WTC11 (cell line): Measurements from ENCODE around the gene TNFAIP3.

ENCODE experiments used
- IRF2 ChIP-seq: sonication (generic); formaldehyde crosslinking; IDR thresholded peaks from 2 replicates; pipeline ENCODE4 v1.8.0; 2022; ENCODE audit warnings: low read depth, missing genetic modification reagents, borderline replicate concordance
- NR2C2 ChIP-seq: sonication (generic); formaldehyde crosslinking; IDR thresholded peaks from 2 replicates; pipeline ENCODE4 v1.8.0; 2022; ENCODE audit warnings: mild to moderate bottlenecking, missing genetic modification reagents
- OVOL2 ChIP-seq: fragments of 250-450 bp; sonication (Bioruptor Pico); IDR thresholded peaks from 2 replicates; pipeline ENCODE4 v1.9.0; 2021; ENCODE audit warnings: mild to moderate bottlenecking, borderline replicate concordance
- TF ChIP-seq, protein P1 (sequence below): fragments of 200-600 bp; IDR thresholded peaks from 2 replicates; pipeline ENCODE4 v1.8.0; 2022; ENCODE audit warnings: antibody characterized with exemption
- TF ChIP-seq, protein P2 (sequence below): sonication (generic); formaldehyde crosslinking; IDR thresholded peaks from 2 replicates; pipeline ENCODE4 v1.8.0; 2022; ENCODE audit warnings: mild to moderate bottlenecking, missing genetic modification reagents
- TF ChIP-seq, protein P3 (sequence below): sonication (generic); formaldehyde crosslinking; IDR thresholded peaks from 2 replicates; pipeline ENCODE4 v1.8.0; 2023; ENCODE audit warnings: missing genetic modification reagents, mild to moderate bottlenecking, borderline replicate concordance

DNA sequence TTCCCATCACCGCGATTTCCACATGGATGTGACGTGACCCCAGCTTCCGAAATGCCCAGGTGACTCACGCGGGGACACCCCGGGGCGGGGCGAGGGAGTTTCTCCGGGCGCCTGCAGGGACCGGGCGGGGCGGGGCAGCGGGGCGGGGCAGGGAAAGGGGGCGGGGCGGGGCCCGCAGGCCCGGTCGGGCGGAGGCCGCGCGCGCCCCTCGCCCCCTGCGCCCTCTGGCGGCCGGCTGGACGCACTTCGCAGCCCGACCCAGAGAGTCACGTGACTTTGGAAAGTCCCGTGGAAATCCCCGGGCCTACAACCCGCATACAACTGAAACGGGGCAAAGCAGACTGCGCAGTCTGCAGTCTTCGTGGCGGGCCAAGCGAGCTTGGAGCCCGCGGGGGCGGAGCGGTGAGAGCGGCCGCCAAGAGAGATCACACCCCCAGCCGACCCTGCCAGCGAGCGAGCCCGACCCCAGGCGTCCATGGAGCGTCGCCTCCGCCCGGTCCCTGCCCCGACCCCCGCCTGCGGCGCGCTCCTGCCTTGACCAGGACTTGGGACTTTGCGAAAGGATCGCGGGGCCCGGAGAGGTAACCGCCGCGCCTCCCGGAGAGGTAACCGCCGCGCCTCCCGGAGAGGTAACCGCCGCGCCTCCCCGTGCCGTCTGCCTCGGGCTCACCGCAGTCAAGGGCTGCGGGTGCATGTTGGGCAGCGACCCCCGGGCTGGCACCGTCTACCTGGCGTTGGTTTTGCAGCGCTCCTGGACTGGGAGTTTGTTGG, at the start of gene TNFAIP3:
- TF ChIP-seq, protein P1, sequence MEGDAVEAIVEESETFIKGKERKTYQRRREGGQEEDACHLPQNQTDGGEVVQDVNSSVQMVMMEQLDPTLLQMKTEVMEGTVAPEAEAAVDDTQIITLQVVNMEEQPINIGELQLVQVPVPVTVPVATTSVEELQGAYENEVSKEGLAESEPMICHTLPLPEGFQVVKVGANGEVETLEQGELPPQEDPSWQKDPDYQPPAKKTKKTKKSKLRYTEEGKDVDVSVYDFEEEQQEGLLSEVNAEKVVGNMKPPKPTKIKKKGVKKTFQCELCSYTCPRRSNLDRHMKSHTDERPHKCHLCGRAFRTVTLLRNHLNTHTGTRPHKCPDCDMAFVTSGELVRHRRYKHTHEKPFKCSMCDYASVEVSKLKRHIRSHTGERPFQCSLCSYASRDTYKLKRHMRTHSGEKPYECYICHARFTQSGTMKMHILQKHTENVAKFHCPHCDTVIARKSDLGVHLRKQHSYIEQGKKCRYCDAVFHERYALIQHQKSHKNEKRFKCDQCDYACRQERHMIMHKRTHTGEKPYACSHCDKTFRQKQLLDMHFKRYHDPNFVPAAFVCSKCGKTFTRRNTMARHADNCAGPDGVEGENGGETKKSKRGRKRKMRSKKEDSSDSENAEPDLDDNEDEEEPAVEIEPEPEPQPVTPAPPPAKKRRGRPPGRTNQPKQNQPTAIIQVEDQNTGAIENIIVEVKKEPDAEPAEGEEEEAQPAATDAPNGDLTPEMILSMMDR: peak; percentile 85
- TF ChIP-seq, protein P2, sequence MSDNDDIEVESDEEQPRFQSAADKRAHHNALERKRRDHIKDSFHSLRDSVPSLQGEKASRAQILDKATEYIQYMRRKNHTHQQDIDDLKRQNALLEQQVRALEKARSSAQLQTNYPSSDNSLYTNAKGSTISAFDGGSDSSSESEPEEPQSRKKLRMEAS (CRISPR knock-in tag): no peak
- TF ChIP-seq, protein P3, sequence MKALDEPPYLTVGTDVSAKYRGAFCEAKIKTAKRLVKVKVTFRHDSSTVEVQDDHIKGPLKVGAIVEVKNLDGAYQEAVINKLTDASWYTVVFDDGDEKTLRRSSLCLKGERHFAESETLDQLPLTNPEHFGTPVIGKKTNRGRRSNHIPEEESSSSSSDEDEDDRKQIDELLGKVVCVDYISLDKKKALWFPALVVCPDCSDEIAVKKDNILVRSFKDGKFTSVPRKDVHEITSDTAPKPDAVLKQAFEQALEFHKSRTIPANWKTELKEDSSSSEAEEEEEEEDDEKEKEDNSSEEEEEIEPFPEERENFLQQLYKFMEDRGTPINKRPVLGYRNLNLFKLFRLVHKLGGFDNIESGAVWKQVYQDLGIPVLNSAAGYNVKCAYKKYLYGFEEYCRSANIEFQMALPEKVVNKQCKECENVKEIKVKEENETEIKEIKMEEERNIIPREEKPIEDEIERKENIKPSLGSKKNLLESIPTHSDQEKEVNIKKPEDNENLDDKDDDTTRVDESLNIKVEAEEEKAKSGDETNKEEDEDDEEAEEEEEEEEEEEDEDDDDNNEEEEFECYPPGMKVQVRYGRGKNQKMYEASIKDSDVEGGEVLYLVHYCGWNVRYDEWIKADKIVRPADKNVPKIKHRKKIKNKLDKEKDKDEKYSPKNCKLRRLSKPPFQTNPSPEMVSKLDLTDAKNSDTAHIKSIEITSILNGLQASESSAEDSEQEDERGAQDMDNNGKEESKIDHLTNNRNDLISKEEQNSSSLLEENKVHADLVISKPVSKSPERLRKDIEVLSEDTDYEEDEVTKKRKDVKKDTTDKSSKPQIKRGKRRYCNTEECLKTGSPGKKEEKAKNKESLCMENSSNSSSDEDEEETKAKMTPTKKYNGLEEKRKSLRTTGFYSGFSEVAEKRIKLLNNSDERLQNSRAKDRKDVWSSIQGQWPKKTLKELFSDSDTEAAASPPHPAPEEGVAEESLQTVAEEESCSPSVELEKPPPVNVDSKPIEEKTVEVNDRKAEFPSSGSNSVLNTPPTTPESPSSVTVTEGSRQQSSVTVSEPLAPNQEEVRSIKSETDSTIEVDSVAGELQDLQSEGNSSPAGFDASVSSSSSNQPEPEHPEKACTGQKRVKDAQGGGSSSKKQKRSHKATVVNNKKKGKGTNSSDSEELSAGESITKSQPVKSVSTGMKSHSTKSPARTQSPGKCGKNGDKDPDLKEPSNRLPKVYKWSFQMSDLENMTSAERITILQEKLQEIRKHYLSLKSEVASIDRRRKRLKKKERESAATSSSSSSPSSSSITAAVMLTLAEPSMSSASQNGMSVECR (CRISPR knock-in tag): no peak
- TF ChIP-seq IRF2 (CRISPR knock-in tag) (no peak), OVOL2 (no peak), NR2C2 (CRISPR knock-in tag) (no peak)
